ENCODE measurements around the gene ZNF460. TPM values are rescaled to one million over a fixed set of nuclear protein-coding genes. Genes with fewer than 3 reads are reported as not detected.
"Not testable (repeated sequence)": the region's sequence is repeated elsewhere in the genome, so short reads cannot be mapped to it uniquely, and the experiment has no call there.

Gene ZNF460
- total and polyA plus RNA-seq, 8 donors: 0.45 to 30.9 (median 19.9) TPM

- Histone ChIP-seq H3K27ac (no peak overlapping the region), H3K9me3 (no peaks in the 10 kb centered on the region), H3K27me3 (no peaks in the 10 kb centered on the region), H3K4me1 (peaks cover 0 to 2% (median 0%) of the 10 kb centered on the region in 3 donors), H3K4me3 (no peak overlapping the region), H3K36me3 (no peaks in the 10 kb centered on the region)
- intact Hi-C loops (cut with DNase I): no loop called here
- no peak for DNase-seq
- no peak for FAIRE-seq
- 85 to 93% methylated on average over 1 of the region's 1 CpG for WGBS, 2 donors
- no peak for TF ChIP-seq CTCF (IDR thresholded peaks at IDR 0.05)
- no peak for ATAC-seq
Observed at GRCh38 chr19:57276430-57276829, 3.9 kb upstream of the ZNF460 start.

GRCh38 chr19:57278481-57278880 is 1.8 kb upstream of the ZNF460 start:
- H3K36me3 ChIP-seq; H3K9me3 ChIP-seq; DNase-seq; H3K27ac ChIP-seq; intact Hi-C loops (cut with DNase I); FAIRE-seq; H3K27me3 ChIP-seq; H3K4me3 ChIP-seq; ATAC-seq: not testable (repeated sequence)
- peaks cover 7 to 14% (median 7%) of the 10 kb centered on the region in 3 donors for H3K4me1 ChIP-seq
- WGBS, 2 donors: 81 to 93% methylated on average over 2 of the region's 2 CpGs

- Histone ChIP-seq H3K9me3 (no peaks in the 10 kb centered on the region), H3K4me1 (peaks cover 7 to 14% (median 7%) of the 10 kb centered on the region in 3 donors), H3K36me3 (peaks cover 0 to 3% (median 3%) of the 10 kb centered on the region in 3 donors), H3K27ac (peak overlapping the region; percentile 98 to 99 (median 98)), H3K27me3 (no peaks in the 10 kb centered on the region), H3K4me3 (peak overlapping the region; percentile 58 to 95 (median 90))
- 4 to 5% methylated on average over 25 of the region's 25 CpGs for WGBS, 2 donors
- DNase-seq (peak; percentile 86 to 92 (median 89)), FAIRE-seq (no peak), ATAC-seq (peak; percentile 91 to 97 (median 93))
- no peak for TF ChIP-seq CTCF (IDR thresholded peaks at IDR 0.05)
- intact Hi-C loops (cut with DNase I): no loop called here
Observed at GRCh38 chr19:57279418-57280164, 694 bp upstream of the ZNF460 start.

- TF ChIP-seq CTCF (IDR thresholded peaks at IDR 0.05): no peak
- 2 to 3% methylated on average over 6 of the region's 6 CpGs for WGBS, 2 donors
- DNase-seq: peak in 2 of 6 donors; percentile 10 to 22
- ATAC-seq: no peak
- Histone ChIP-seq H3K9me3 (no peaks in the 10 kb centered on the region), H3K27ac (peak overlapping the region; percentile 98 to 99 (median 98)), H3K4me1 (peaks cover 7 to 14% (median 7%) of the 10 kb centered on the region in 3 donors), H3K27me3 (no peaks in the 10 kb centered on the region), H3K36me3 (peaks cover 0 to 17% (median 10%) of the 10 kb centered on the region in 3 donors), H3K4me3 (peak overlapping the region; percentile 58 to 95 (median 90))
- intact Hi-C loops (cut with DNase I): no loop called here
- no peak for FAIRE-seq
Observed at GRCh38 chr19:57280962-57281400, 696 bp downstream of the ZNF460 start.

- Histone ChIP-seq H3K36me3 (peaks cover 0 to 28% (median 10%) of the 10 kb centered on the region in 3 donors), H3K4me1 (peaks cover 7 to 14% (median 7%) of the 10 kb centered on the region in 3 donors), H3K4me3 (peak overlapping the region in 1 of 4 donors; percentile 88), H3K27ac (no peak overlapping the region), H3K27me3 (no peaks in the 10 kb centered on the region), H3K9me3 (no peaks in the 10 kb centered on the region)
- 74 to 79% methylated on average over 5 of the region's 5 CpGs for WGBS, 2 donors
- intact Hi-C loops (cut with DNase I): no loop called here
- DNase-seq: no peak
- TF ChIP-seq CTCF (IDR thresholded peaks at IDR 0.05): no peak
- ATAC-seq: no peak
- no peak for FAIRE-seq
Observed at GRCh38 chr19:57282011-57282643, 1.8 kb downstream of the ZNF460 start.

All from pancreas (tissue), 10 donors.